Hepatic stellate cell (primary cell): Measurements from ENCODE around the gene DLD.
"Not testable (repeated sequence)": the region's sequence is repeated elsewhere in the genome, so short reads cannot be mapped to it uniquely, and the experiment has no call there.

Experiments used
- DNase-seq: peaks from one replicate; pipeline ENCODE4 v3.0.0; 2011; ENCODE audit warnings: low spot score

The DLD gene

DNA sequence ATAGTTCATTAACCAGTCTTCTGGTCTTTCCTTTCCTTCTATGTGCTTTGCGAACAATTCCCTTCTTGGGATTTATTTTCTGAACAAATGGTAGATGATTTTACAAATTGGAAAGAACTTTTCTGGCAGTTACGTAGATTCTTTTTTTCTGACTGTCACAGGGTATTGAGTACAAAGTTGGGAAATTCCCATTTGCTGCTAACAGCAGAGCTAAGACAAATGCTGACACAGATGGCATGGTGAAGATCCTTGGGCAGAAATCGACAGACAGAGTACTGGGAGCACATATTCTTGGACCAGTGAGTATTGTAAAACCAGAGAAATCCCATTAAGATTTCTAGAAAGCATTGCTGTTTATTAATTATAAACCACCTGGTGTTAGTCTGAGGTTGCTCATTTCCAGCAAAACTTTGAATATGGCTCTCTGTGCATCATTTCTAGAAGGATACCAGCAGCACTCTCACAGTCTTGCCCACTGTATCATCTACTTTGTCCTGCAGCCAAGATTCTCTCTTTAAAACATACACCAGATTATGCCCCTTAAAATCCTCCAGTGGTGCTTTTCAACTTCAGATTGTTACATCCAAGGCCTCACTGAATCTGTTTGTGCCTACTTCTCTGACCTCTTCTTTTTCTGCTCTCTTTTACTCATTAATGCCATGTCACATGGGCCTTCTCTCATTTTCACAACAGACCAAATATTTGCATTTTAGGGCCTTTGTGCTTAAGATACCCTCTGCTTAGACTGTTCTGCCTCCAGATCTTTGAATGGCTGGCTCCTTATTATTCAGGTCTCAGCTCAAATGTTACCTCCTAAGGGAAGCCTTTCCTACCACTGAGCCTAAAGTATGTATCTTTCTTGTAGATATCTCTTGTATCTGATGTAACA is 27.0 kb downstream of the DLD start:
- DNase-seq: no peak

DNA sequence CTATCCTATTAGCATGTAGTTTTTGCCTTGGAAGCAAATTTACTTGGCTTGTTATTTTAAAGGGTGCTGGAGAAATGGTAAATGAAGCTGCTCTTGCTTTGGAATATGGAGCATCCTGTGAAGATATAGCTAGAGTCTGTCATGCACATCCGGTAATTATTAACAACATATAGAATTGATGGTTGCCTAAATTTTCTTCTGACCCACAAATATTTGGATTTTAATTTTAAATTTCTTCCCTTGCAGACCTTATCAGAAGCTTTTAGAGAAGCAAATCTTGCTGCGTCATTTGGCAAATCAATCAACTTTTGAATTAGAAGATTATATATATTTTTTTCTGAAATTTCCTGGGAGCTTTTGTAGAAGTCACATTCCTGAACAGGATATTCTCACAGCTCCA is 28.0 kb downstream of the DLD start:
- DNase-seq: no peak

DNA sequence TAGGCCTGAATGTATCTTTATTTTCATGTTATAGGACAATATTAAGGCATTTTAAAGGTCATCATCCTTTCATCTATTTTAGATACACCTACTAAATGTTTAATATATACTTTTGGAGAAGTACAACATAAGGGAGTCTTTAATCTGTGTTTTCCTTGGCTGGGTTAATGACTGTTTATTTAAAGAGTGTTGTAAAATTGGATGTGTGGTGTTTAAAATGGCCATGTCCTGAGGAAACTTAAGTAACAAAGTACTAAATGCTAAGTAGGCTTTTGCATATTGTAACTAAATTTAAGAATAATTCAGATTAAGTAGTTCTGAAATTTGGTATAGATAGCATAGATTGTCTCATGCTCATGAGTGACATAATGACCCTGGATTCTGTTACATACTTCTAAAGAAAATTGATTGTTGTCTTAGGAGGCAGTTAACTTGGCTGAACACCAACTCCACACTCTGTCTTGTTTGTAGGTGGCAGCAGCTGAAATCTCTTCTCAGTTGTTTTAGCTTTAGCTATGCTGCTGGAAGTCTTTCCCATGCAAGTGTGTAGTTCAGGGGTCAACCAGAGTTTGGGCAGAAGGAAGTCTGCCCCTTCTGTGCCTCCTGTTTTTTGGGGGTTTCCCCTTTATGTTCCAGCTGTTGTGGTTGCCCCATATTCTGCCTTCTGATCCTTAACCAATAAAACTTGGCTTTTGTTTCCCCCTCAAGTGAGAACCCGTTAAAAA is 29.2 kb downstream of the DLD start:
- DNase-seq: no peak

- DNase-seq: not testable (repeated sequence)
Observed at GRCh38 chr7:107921826-107922225, 30.8 kb downstream of the DLD start.

DNA sequence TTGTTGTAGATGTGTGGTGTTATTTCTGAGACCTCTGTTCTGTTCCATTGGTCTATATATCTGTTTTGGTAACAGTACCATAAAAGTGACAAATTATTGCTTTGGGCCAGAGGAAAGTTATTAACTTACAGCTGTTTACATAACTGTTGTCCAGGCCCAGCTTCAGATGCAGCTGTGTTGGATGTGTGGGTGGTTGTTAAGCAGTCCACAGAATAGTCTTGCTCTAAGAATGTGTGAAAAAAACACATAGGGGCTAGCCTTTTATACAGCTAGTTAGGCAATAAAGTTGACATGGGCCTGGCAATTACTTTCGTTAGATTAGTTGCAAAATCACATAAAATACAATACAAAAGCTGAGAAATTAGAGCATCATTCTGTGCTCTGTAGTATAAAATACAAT is 31.9 kb downstream of the DLD start:
- DNase-seq: no peak

- DNase-seq: no peak
Observed at GRCh38 chr7:107924841-107925504, 34.0 kb downstream of the DLD start.

DNA sequence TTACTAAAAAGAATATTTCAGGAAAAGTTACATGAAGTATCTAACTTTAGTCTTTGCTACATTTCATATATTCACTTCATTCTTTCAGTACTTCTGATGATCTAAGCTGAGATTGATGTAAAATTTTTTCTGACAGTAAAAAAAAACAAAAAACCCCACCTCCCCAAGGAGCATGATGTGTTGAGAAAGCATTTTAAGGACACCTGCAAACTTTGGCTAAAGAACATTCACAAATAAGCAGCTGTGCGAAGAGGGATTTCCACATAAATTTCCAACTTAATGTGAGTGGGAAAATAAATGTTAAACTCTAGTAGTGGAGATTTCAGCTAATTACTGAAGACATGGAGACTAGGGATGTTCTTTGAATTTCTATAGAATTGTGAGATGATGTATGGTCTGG is 35.5 kb downstream of the DLD start:
- no peak for DNase-seq

DNA sequence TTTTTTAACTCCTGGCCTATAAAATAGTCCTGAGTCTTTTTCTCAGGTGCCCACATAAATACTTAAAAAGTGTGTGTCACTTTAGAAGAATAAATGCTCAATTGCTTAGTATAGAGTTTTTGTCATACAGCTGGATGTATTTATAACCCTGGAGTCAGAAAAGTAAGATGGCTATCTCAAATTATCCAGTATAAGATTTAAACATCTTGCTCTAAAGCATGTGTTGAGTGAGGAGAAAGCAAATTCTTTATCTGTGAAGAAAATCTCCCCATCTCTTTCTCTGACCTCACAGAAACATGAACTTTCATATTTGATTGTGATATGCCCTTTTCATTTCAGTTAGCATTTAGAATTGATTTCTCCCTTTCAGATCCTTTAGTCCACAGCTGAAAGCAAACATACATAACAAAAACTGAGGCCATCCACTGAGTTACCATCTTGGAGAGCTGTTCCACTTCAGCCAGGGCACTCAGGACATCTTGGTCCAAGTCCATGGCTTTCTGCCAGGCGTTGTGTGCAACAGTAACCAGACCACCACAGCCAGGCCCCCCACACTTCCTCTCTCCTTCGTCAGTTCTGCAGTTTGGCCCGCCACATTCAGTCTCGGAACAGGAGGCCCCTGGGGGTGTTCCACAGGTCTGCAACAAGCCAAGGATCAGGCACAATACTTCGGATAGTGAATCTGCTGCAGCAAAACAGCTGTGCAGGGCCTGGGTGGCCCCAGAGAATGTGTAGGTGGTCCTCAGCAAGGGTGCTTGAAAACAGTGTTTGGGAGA is 40.9 kb downstream of the DLD start:
- no peak for DNase-seq

- DNase-seq: no peak
Observed at GRCh38 chr7:107932805-107933204, 41.8 kb downstream of the DLD start.

- no peak for DNase-seq
Observed at GRCh38 chr7:107933386-107934013, 42.5 kb downstream of the DLD start.

GRCh38 chr7:107934991-107935770 is 44.2 kb downstream of the DLD start:
- no peak for DNase-seq

- DNase-seq: no peak
Observed at GRCh38 chr7:107936312-107936711, 45.3 kb downstream of the DLD start.

DNA sequence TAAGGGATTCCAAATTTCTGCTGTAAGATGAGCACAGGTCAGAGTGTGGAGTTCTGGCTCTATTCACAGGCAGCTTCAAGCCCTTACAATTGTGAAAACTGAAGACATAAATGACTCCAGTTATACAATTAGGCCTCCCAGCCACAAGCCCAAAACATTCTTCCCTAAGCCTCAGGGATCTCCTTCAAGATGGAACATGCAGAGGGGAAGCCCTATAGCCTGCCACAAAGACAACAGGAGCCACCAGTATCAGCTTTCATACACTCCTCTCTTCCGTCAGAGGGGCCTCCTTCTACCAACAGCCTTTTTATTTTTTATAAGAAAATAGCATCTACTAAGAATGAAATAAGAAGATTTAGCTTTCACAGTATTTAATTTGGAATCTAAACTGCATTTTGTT is 46.5 kb downstream of the DLD start:
- DNase-seq: no peak

DNA sequence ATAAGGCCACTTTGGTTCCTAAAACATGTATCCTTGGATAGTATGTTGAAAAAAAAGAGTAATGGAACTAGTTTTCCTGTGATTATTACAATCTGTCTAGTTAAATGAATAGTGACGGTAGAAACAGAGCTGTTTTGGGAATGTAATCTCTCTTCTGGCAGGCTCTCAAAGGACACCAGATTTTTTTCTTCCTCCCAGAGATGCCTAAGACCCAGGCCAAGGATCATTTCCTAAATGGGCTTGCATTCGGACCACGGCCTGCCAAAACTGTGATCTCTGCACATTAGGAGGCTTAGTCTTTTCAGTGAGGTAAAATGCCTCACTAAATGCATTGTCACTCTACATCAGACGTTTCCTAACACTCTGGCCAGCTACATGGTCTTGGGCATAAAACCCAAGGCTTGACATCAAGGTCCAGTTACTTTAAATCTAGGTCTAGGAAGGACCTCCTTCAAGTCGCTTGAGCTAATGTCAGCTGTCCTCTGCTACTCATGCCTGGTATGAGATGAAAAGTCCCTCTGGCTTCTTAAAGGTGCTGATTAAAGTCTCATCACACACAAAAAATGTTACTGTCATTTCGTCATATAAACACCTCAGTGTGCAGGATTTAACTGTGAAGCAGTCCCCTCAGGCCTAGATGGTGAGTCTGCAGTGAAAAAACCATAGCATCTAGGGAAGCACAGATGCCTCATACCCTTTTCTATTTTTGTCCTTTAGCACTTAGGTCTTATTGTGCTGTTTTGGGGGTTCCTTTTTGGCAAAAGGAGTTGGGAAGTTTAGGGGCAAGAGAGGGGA is 47.7 kb downstream of the DLD start:
- no peak for DNase-seq

DNA sequence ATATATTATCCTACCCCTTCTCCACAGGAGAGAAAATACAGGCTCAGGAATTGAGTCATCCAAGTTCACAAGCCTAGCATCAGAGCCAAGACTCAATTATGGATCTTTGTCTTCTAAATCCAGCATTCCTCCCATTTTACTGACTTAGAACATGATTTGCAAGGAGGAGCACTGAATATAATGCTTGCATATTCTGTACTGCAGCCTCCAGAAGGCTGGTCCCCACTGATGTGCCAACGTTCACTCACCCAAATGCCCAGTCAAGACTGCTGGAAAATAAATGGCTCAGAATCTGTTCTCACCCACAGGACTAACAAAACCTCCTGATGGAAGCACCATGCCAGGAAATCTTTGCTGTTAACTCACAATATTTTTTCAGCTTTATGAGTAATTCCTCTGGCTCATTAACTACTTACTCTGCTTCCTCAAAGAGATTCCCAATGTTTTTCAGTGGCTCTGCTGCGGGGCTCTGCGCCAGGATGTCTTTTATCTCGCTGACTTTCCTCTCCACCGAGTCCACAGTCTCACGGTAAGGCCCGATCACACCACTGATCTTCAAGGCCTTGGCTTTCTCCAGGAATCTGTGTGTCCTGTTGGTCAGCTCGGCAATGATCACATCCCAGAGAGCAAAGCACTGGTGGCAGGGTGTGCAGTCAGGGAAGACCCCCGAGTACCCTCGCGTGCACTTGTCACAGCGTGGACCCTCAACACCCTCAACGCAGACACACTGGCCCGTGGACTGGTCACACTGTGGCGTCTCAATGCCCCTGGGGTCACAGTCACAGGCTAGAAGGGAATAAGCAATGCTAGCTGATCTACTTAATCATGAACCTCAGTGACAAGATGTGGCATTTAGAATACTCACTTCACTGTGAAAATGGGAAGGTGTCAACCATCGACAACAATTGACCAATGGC is 48.8 kb downstream of the DLD start:
- DNase-seq: peak; percentile 27

DNA sequence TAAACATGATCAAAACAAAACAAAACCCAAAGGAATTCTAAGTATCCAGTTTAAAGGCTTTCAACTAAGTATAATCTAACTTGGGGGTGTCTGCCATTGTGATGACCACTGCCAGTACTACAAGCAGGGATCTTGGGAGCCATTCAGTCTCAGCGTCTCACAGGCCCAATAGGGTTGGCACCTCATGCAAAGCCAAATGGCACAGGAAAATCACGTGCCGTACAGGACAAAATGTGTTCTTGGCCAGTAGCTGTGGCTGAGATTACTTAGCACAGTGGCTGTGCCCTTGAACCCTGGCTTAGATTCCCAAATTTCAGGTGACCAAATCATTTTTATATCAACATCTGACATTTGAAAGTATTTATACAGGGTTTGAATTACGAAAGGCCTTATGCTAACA is 50.0 kb downstream of the DLD start:
- no peak for DNase-seq

DNA sequence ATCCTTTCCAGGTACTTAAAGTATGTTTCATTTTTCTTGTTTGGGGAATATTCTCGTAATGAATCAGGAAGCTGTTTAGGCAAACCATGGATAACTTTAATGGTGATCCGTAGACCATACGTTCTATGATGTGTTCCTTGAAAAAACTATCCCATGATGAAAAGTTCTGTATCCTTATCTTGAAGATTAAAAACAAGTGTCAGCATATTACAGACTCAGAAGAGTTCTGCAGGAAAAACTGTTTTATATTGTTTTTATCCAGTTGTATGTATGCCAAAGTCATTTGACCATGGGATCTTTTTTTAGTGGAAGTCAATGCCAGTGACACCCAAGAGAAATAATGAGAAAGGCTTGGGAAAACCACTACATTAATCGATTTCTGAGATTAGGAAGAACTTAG is 52.0 kb downstream of the DLD start:
- no peak for DNase-seq

GRCh38 chr7:107944411-107945169 is 53.6 kb downstream of the DLD start:
- no peak for DNase-seq
